HepG2 (cell line): Measurements from ENCODE around the gene GBP7. TPM values are rescaled to one million over a fixed set of nuclear protein-coding genes. Genes with fewer than 3 reads are reported as not detected.

Source experiments
- ATAC-seq: fragments of 200-7000 bp; cut with Tn5 transposase; 3 replicates; pipeline ENCODE4 v1.9.1; 2020; ENCODE audit warnings: mild to moderate bottlenecking, moderate library complexity
- BruUV-seq: library from RNA; stranded (reverse); fragments of 400-500 nt; replicated peaks from 2 replicates; lab custom pipeline; 2021; lab: Mats Ljungman, UMichigan
- CTCF ChIA-PET: fragments of 300-600 bp; formaldehyde crosslinking; extraction: SDS; loops from one replicate; lab custom pipeline; 2021; ENCODE audit warnings: low total read pairs, inconsistent platforms, low intra/inter-chr PET ratio; lab: Yijun Ruan, JAX
- POLR2A ChIA-PET: fragments of 350-600 bp; sonication (Branson Sonifier 250); formaldehyde crosslinking; loops from one replicate; lab custom pipeline; 2020; ENCODE audit warnings: antibody characterized with exemption, inconsistent platforms; lab: Yijun Ruan, JAX
- DNase-seq: peaks from one replicate; pipeline ENCODE4 v3.0.0-alpha.2; 2015; ENCODE audit warnings: low spot score
- FAIRE-seq: peaks from 3 replicates; lab custom pipeline; 2011; peaks lifted over from hg19 to GRCh38; lab: Jason Lieb, UNC
- H2AFZ ChIP-seq: one replicate; pipeline ENCODE4 v1.6.1; 2011; ENCODE audit warnings: low read length, inconsistent platforms
- H3K27ac ChIP-seq: fragments of 300-600 bp; 3 replicates; pipeline ENCODE4 v1.8.0; 2011; ENCODE audit warnings: mixed run types, mild to moderate bottlenecking, mixed read lengths, low read length, inconsistent platforms; ENCODE audit not compliant: insufficient read depth; ENCODE audit errors: extremely low read length
- H3K27me3 ChIP-seq, 2 experiments: fragments of 200-600 bp in 1 of 2; 2 replicates in 1 of 2; 3 replicates in 1 of 2; pipeline versions ENCODE4 v1.6.0 to v1.8.0; 2011; ENCODE audit warnings: low read length in 2 of 2, mild to moderate bottlenecking in 2 of 2, moderate library complexity in 2 of 2, inconsistent platforms in 1 of 2; ENCODE audit not compliant: insufficient read depth in 2 of 2, control insufficient read depth in 1 of 2
- H3K36me3 ChIP-seq, 2 experiments: fragments of 200-600 bp in 1 of 2; replicated peaks in 1 of 2; 2 replicates in 1 of 2; 3 replicates in 1 of 2; pipeline versions ENCODE4 v1.5.1 to v1.8.0; 2011; ENCODE audit warnings: low read length in 2 of 2, inconsistent platforms in 1 of 2; ENCODE audit not compliant: insufficient read depth in 2 of 2, control insufficient read depth in 1 of 2
- H3K4me1 ChIP-seq: 2 replicates; pipeline ENCODE4 v1.5.1; 2012; ENCODE audit warnings: low read length, inconsistent platforms; ENCODE audit not compliant: insufficient read depth
- H3K4me2 ChIP-seq: 2 replicates; pipeline ENCODE4 v1.6.0; 2011; ENCODE audit warnings: low read depth, low read length, inconsistent platforms
- H3K4me3 ChIP-seq, 3 experiments: fragments of 200-600 bp in 1 of 3; sonication (generic), shearing (Covaris generic) in 1 of 3; replicated peaks in 1 of 3; 2 replicates each; pipeline ENCODE4 v1.5.1; 2011 to 2016; ENCODE audit warnings: low read length in 3 of 3, inconsistent platforms in 2 of 3, low read depth in 2 of 3, mild to moderate bottlenecking in 2 of 3, control low read depth in 1 of 3, mixed read lengths in 1 of 3; ENCODE audit not compliant: insufficient read depth in 1 of 3
- H3K79me2 ChIP-seq: one replicate; pipeline ENCODE4 v1.6.1; 2011; ENCODE audit warnings: low read length, inconsistent platforms; ENCODE audit not compliant: insufficient read depth
- H3K9ac ChIP-seq: 2 replicates; pipeline ENCODE4 v1.6.0; 2011; ENCODE audit warnings: mild to moderate bottlenecking, low read depth, low read length, inconsistent platforms; ENCODE audit not compliant: insufficient read depth
- H3K9me3 ChIP-seq: 2 replicates; pipeline ENCODE4 v1.5.1; 2012; ENCODE audit warnings: mild to moderate bottlenecking, low read length
- H4K20me1 ChIP-seq: 2 replicates; pipeline ENCODE4 v1.6.0; 2011; ENCODE audit warnings: inconsistent platforms, mild to moderate bottlenecking, low read length, moderate library complexity; ENCODE audit not compliant: insufficient read depth
- CAMTA2 ChIP-seq: sonication (generic); formaldehyde crosslinking; IDR thresholded peaks from 2 replicates; pipeline ENCODE4 v1.4.0; 2020; ENCODE audit warnings: mild to moderate bottlenecking, missing genetic modification reagents, borderline replicate concordance
- FOXP1 ChIP-seq, 2 experiments: fragments of 450-650 bp in 1 of 2; IDR thresholded peaks; 2 replicates each; pipeline ENCODE4 v1.6.1; 2017 to 2018; ENCODE audit warnings: antibody characterized with exemption in 1 of 2
- IKZF4 ChIP-seq: sonication (generic); formaldehyde crosslinking; IDR thresholded peaks from 2 replicates; pipeline ENCODE4 v1.5.1; 2020; ENCODE audit warnings: borderline replicate concordance, mild to moderate bottlenecking, low read depth, missing genetic modification reagents; ENCODE audit errors: not compliant biosample characterization
- KDM6A ChIP-seq: IDR thresholded peaks from 2 replicates; pipeline ENCODE4 v1.6.1; 2016; ENCODE audit warnings: low read depth
- RORA ChIP-seq: sonication (generic); formaldehyde crosslinking; IDR thresholded peaks from 2 replicates; pipeline ENCODE4 v1.5.0; 2020; ENCODE audit warnings: mild to moderate bottlenecking, missing genetic modification reagents, moderate library complexity
- SIN3A ChIP-seq: IDR thresholded peaks from 2 replicates; pipeline ENCODE4 v1.6.1; 2011; ENCODE audit warnings: low read depth, mild to moderate bottlenecking, control low read depth, low read length, borderline replicate concordance
- ZBTB26 ChIP-seq: IDR thresholded peaks from 2 replicates; pipeline ENCODE4 v1.6.1; 2016; ENCODE audit warnings: missing compliant biosample characterization, missing genetic modification reagents, borderline replicate concordance
- ZBTB34 ChIP-seq: sonication (generic); formaldehyde crosslinking; IDR thresholded peaks from 2 replicates; pipeline ENCODE4 v1.8.0; 2022; ENCODE audit warnings: mild to moderate bottlenecking, missing genetic modification reagents
- ZNF17 ChIP-seq: sonication (generic); formaldehyde crosslinking; IDR thresholded peaks from 2 replicates; pipeline ENCODE4 v1.5.0; 2020; ENCODE audit warnings: mild to moderate bottlenecking, missing genetic modification reagents
- ZNF230 ChIP-seq: sonication (generic); formaldehyde crosslinking; IDR thresholded peaks from 2 replicates; pipeline ENCODE4 v1.4.0; 2020; ENCODE audit warnings: mild to moderate bottlenecking, missing genetic modification reagents
- ZNF280D ChIP-seq: sonication (generic); formaldehyde crosslinking; IDR thresholded peaks from 2 replicates; pipeline ENCODE4 v1.5.1; 2020; ENCODE audit warnings: mild to moderate bottlenecking, missing genetic modification reagents
- ZNF296 ChIP-seq: sonication (generic); formaldehyde crosslinking; conservative IDR thresholded peaks from 2 replicates; pipeline ENCODE4 v1.5.0; 2020; ENCODE audit warnings: mild to moderate bottlenecking, missing genetic modification reagents
- ZNF670 ChIP-seq: sonication (generic); formaldehyde crosslinking; IDR thresholded peaks from 2 replicates; pipeline ENCODE4 v1.8.0; 2022; ENCODE audit warnings: mild to moderate bottlenecking, missing genetic modification reagents, borderline replicate concordance
- ZNF75D ChIP-seq: sonication (generic); formaldehyde crosslinking; IDR thresholded peaks from 2 replicates; pipeline ENCODE4 v1.8.1; 2023; ENCODE audit warnings: missing genetic modification reagents, mild to moderate bottlenecking, borderline replicate concordance
- WGBS: methylation state at CpG from one replicate; pipeline ENCODE4 v1.1.6; 2017; ENCODE audit warnings: low lambda C conversion rate; 5-methylcytosine and 5-hydroxymethylcytosine counted together
- in situ Hi-C: cut with HindIII; loops from 2 replicates; pipeline ENCODE4 v1.10.0; 2017; ENCODE audit warnings: low pct_unique_long_range_greater_than_20kb; ENCODE audit not compliant: extremely low pct_ligation_motif_present
- intact Hi-C: fragments of 100-400 bp; cut with micrococcal nuclease; formaldehyde crosslinking; loops from one replicate; pipeline ENCODE4 v1.10.0; 2022; ENCODE audit not compliant: unreplicated experiment
- polyA plus RNA-seq, 8 experiments: library from polyadenylated mRNA; depleted of rRNA in 3 of 8; stranded (reverse) in 7 of 8; unstranded in 1 of 8; fragments of >200 nt; fragmentation: Illumina TruSeq in 4 of 8; extraction: Trizol in 4 of 8; gene quantifications; 2 replicates each; pipeline versions ENCODE4 v1.2.1 to v1.2.3, GENCODE V29; 2011 to 2016; ENCODE audit warnings: low read depth in 4 of 8, missing spikeins in 1 of 8, mixed read lengths in 1 of 8; ENCODE audit not compliant: insufficient read depth in 1 of 8
- total RNA-seq, 5 experiments: library from RNA; depleted of rRNA; stranded (reverse); fragments of >200 nt; fragmentation: Illumina TruSeq; extraction: Trizol; gene quantifications; 2 replicates each; pipeline ENCODE4 v1.2.3, GENCODE V29; 2016; ENCODE audit warnings: low read depth in 1 of 5

GBP7 gene
- total and polyA plus RNA-seq, 2 of the 13 experiments (the other 11 are each of a cell fraction or from before 2014, with no cell fraction given), result not detected

GRCh38 chr1:89203166-89203565, 27.4 kb upstream of the GBP7 start:
- no peak overlapping the region for H3K27ac ChIP-seq
- no peak overlapping the region for H3K4me2 ChIP-seq
- intact Hi-C loops, result no loop called here
- no peak for ATAC-seq
- H4K20me1 ChIP-seq, result no peaks in the 10 kb centered on the region
- in situ Hi-C loops, result no loop called here
- ChIA-PET POLR2A (no interaction called here), CTCF (no interaction called here)
- peaks cover 0 to 8% of the 10 kb centered on the region in 2 experiments; a peak in 3 of 5 replicates for H3K27me3 ChIP-seq
- no peaks in the 10 kb centered on the region for H3K4me1 ChIP-seq
- H2AFZ ChIP-seq, result no peak overlapping the region
- H3K4me3 ChIP-seq, result no peak overlapping the region
- no peak overlapping the region for H3K9ac ChIP-seq
- no peak for TF ChIP-seq CAMTA2 (CRISPR knock-in tag)
- TF ChIP-seq RORA (CRISPR knock-in tag), result no peak
- TF ChIP-seq ZNF75D (CRISPR knock-in tag), result no peak
- TF ChIP-seq KDM6A, result no peak
- TF ChIP-seq ZBTB26 (CRISPR knock-in tag), result no peak
- TF ChIP-seq SIN3A, result no peak
- no peak for TF ChIP-seq ZNF296 (CRISPR knock-in tag)
- TF ChIP-seq FOXP1 (IDR thresholded peaks at IDR 0.05), result no peak
- TF ChIP-seq FOXP1 (CRISPR knock-in tag; IDR thresholded peaks at IDR 0.05), result no peak
- TF ChIP-seq ZBTB34 (CRISPR knock-in tag), result no peak
- TF ChIP-seq IKZF4 (CRISPR knock-in tag), result no peak
- TF ChIP-seq ZNF670, result no peak
- TF ChIP-seq ZNF280D (CRISPR knock-in tag), result no peak
- no peak for TF ChIP-seq ZNF17
- no peak for TF ChIP-seq ZNF230
- WGBS, result 10% methylated on average over 1 of the region's 1 CpG
- H3K79me2 ChIP-seq, result no peaks in the 10 kb centered on the region
- no TSS peak for BruUV-seq
- peaks cover 17% of the 10 kb centered on the region for H3K9me3 ChIP-seq
- DNase-seq, result no peak
- no peaks in the 10 kb centered on the region for H3K36me3 ChIP-seq
- FAIRE-seq, result no peak
